Sigmoid colon (tissue), 3 donors: ENCODE measurements around the gene PLXNA4.

Source experiments
- CTCF ChIP-seq, 4 experiments: fragments of 450-650 bp in 3 of 4; fragments of 200-600 bp in 1 of 4; IDR thresholded peaks; one replicate each; pipeline ENCODE4 v1.5.1; 2016 to 2019; ENCODE audit warnings: antibody characterized with exemption in 4 of 4, mild to moderate bottlenecking in 3 of 4, moderate library complexity in 2 of 4
- POLR2A ChIP-seq, 2 donors: fragments of 450-650 bp; IDR thresholded peaks; one replicate each; pipeline ENCODE4 v1.6.1; 2016; ENCODE audit warnings: antibody characterized with exemption in 2 of 2, mild to moderate bottlenecking in 2 of 2, moderate library complexity in 2 of 2

- TF ChIP-seq CTCF (IDR thresholded peaks at IDR 0.05) (no peak), POLR2A (IDR thresholded peaks at IDR 0.05) (no peak)
Measured at GRCh38 chr7:132133501-132133900, 442.8 kb downstream of the PLXNA4 start.
